Neural cell (in vitro differentiated cells): ENCODE measurements around the gene SLC12A4. TPM values are rescaled to one million over a fixed set of nuclear protein-coding genes. Genes with fewer than 3 reads are reported as not detected.

ENCODE experiments used
- H2AFZ ChIP-seq: fragments of 200-600, 300-800 bp; sonication (generic), shearing (Covaris generic); 2 replicates; pipeline ENCODE4 v1.6.0; 2014; ENCODE audit warnings: low read depth, mild to moderate bottlenecking, antibody characterized with exemption, low read length, moderate library complexity
- H3F3A ChIP-seq: fragments of 200-600 bp; shearing (Covaris generic); 2 replicates; pipeline ENCODE4 v1.6.1; 2016; ENCODE audit warnings: mild to moderate bottlenecking, moderate library complexity, mixed read lengths, antibody characterized with exemption, low read length; ENCODE audit not compliant: insufficient read depth, poor library complexity, severe bottlenecking
- H3K27ac ChIP-seq: fragments of 200-600, 300-800 bp; sonication (generic), shearing (Covaris generic); 2 replicates; pipeline ENCODE4 v1.5.1; 2014; ENCODE audit warnings: mild to moderate bottlenecking, low read length, moderate library complexity
- H3K27me3 ChIP-seq: fragments of 300-800, 200-600 bp; sonication (generic), shearing (Covaris generic); 2 replicates; pipeline ENCODE4 v1.6.0; 2014; ENCODE audit warnings: mild to moderate bottlenecking, low read depth, low read length, moderate library complexity; ENCODE audit not compliant: insufficient read depth
- H3K36me3 ChIP-seq: fragments of 300-800, 200-600 bp; sonication (generic), shearing (Covaris generic); 2 replicates; pipeline ENCODE4 v1.5.1; 2014; ENCODE audit warnings: mild to moderate bottlenecking, antibody characterized with exemption, low read length, moderate library complexity; ENCODE audit not compliant: insufficient read depth
- H3K4me2 ChIP-seq: fragments of 300-800, 200-600 bp; sonication (generic), shearing (Covaris generic); 2 replicates; pipeline ENCODE4 v1.6.0; 2014; ENCODE audit warnings: mild to moderate bottlenecking, low read length
- H3K4me3 ChIP-seq: fragments of 300-800, 200-600 bp; sonication (generic), shearing (Covaris generic); 2 replicates; pipeline ENCODE4 v1.5.1; 2014; ENCODE audit warnings: mild to moderate bottlenecking, low read length, moderate library complexity
- H3K79me2 ChIP-seq: fragments of 200-600 bp; shearing (Covaris generic); replicated peaks from 2 replicates; pipeline ENCODE4 v1.6.0; 2014; ENCODE audit warnings: mild to moderate bottlenecking, low read length, moderate library complexity; ENCODE audit not compliant: insufficient read depth
- H3K9ac ChIP-seq: fragments of 300-800, 200-600 bp; sonication (generic), shearing (Covaris generic); 2 replicates; pipeline ENCODE4 v1.6.1; 2016; ENCODE audit warnings: mild to moderate bottlenecking, low read length, mixed read lengths
- H3K9me2 ChIP-seq: fragments of 200-600 bp; shearing (Covaris generic); 2 replicates; pipeline ENCODE4 v1.6.1; 2016; ENCODE audit warnings: mild to moderate bottlenecking, low read length, mixed read lengths; ENCODE audit not compliant: insufficient read depth
- H3K9me3 ChIP-seq: fragments of 200-600, 300-800 bp; sonication (generic), shearing (Covaris generic); 2 replicates; pipeline ENCODE4 v1.6.1; 2016; ENCODE audit warnings: mild to moderate bottlenecking, mixed run types, low read length, moderate library complexity, mixed read lengths
- H4K20me1 ChIP-seq: fragments of 200-600 bp; shearing (Covaris generic); 2 replicates; pipeline ENCODE4 v1.6.1; 2016; ENCODE audit warnings: mild to moderate bottlenecking, mixed run types; ENCODE audit not compliant: insufficient read depth
- CTCF ChIP-seq: fragments of 450-650 bp; IDR thresholded peaks from 2 replicates; pipeline ENCODE4 v1.5.1; 2014; ENCODE audit warnings: antibody characterized with exemption, mild to moderate bottlenecking, moderate library complexity; ENCODE audit not compliant: poor library complexity, severe bottlenecking
- EP300 ChIP-seq: fragments of 450-650 bp; conservative IDR thresholded peaks from 2 replicates; pipeline ENCODE4 v1.6.1; 2014; ENCODE audit warnings: antibody characterized with exemption, mild to moderate bottlenecking, moderate library complexity; ENCODE audit not compliant: poor library complexity, severe bottlenecking
- EZH2 ChIP-seq: fragments of 200-600, 300-800 bp; shearing (Covaris generic), sonication (generic); IDR thresholded peaks from 2 replicates; pipeline ENCODE4 v1.6.1; 2014; ENCODE audit warnings: antibody characterized with exemption, low read length, borderline replicate concordance, mild to moderate bottlenecking; ENCODE audit not compliant: insufficient read depth, poor library complexity, severe bottlenecking
- MXI1 ChIP-seq: fragments of 450-650 bp; conservative IDR thresholded peaks from 2 replicates; pipeline ENCODE4 v1.6.1; 2014; ENCODE audit warnings: antibody characterized with exemption, mild to moderate bottlenecking; ENCODE audit not compliant: poor library complexity, severe bottlenecking
- POLR2AphosphoS5 ChIP-seq: IDR thresholded peaks from 2 replicates; pipeline ENCODE4 v1.6.1; 2012
- RAD21 ChIP-seq: fragments of 450-650 bp; conservative IDR thresholded peaks from 2 replicates; pipeline ENCODE4 v1.6.1; 2014; ENCODE audit warnings: antibody characterized with exemption, mild to moderate bottlenecking, moderate library complexity
- REST ChIP-seq: IDR thresholded peaks from 2 replicates; pipeline ENCODE4 v1.6.1; 2012; ENCODE audit warnings: borderline replicate concordance
- SMC3 ChIP-seq: fragments of 450-650 bp; conservative IDR thresholded peaks from 2 replicates; pipeline ENCODE4 v1.6.1; 2014; ENCODE audit warnings: antibody characterized with exemption, mild to moderate bottlenecking, moderate library complexity; ENCODE audit not compliant: poor library complexity
- TAF1 ChIP-seq: IDR thresholded peaks from 2 replicates; pipeline ENCODE4 v1.6.1; 2012; ENCODE audit warnings: low read depth
- polyA plus RNA-seq: library from polyadenylated mRNA; depleted of rRNA; stranded (reverse); fragments of >200 nt; gene quantifications from 2 replicates; pipeline ENCODE4 v1.2.3, GENCODE V29; 2014

The SLC12A4 gene
- polyA plus RNA-seq, 1 donor from 2014 or later, result 0.11 TPM

- no peaks in the 10 kb centered on the region for H3K36me3 ChIP-seq
- H3K27ac ChIP-seq, result no peak overlapping the region
- no peaks in the 10 kb centered on the region for H3K79me2 ChIP-seq
- no peaks in the 10 kb centered on the region for H3K9me3 ChIP-seq
- no peaks in the 10 kb centered on the region for H3K27me3 ChIP-seq
- no peak overlapping the region for H3K4me3 ChIP-seq
- H2AFZ ChIP-seq, result no peak overlapping the region
- H3K9me2 ChIP-seq, result no peaks in the 10 kb centered on the region
- H3F3A ChIP-seq, result no peaks in the 10 kb centered on the region
- no peak for TF ChIP-seq RAD21
- TF ChIP-seq EP300, result no peak
- no peak for TF ChIP-seq TAF1
- no peak for TF ChIP-seq EZH2
- no peak for TF ChIP-seq MXI1
- TF ChIP-seq SMC3, result no peak
- no peak for TF ChIP-seq CTCF
- no peak for TF ChIP-seq POLR2AphosphoS5
- no peak for TF ChIP-seq REST
- H4K20me1 ChIP-seq, result no peaks in the 10 kb centered on the region
- H3K9ac ChIP-seq, result no peak overlapping the region
- no peak overlapping the region for H3K4me2 ChIP-seq
Observed at GRCh38 chr16:67946966-67947558, 21.4 kb downstream of the SLC12A4 start.

GRCh38 chr16:67946128-67946569 is 22.3 kb downstream of the SLC12A4 start:
- Histone ChIP-seq H3K36me3 (no peaks in the 10 kb centered on the region), H3K4me2 (no peak overlapping the region), H3K9me3 (no peaks in the 10 kb centered on the region), H2AFZ (no peak overlapping the region), H3K4me3 (no peak overlapping the region), H3K9ac (no peak overlapping the region), H3F3A (no peaks in the 10 kb centered on the region), H3K27me3 (no peaks in the 10 kb centered on the region), H3K79me2 (no peaks in the 10 kb centered on the region), H3K27ac (no peak overlapping the region), H3K9me2 (no peaks in the 10 kb centered on the region), H4K20me1 (no peaks in the 10 kb centered on the region)
- TF ChIP-seq EZH2 (no peak), POLR2AphosphoS5 (no peak), MXI1 (no peak), SMC3 (no peak), EP300 (no peak), TAF1 (no peak), CTCF (no peak), REST (no peak), RAD21 (no peak)
